Duodenal mucosa (tissue), 2 donors: ENCODE data around the gene BID.

Source experiments
- H3K27ac ChIP-seq: one replicate; pipeline ENCODE4 v1.7.0; 2013; ENCODE audit warnings: low read depth, low read length
- H3K27me3 ChIP-seq, 2 donors: one replicate each; pipeline ENCODE4 v1.7.0; 2013; ENCODE audit warnings: low read length in 2 of 2, control low read depth in 1 of 2; ENCODE audit not compliant: insufficient read depth in 2 of 2, control insufficient read depth in 1 of 2
- H3K36me3 ChIP-seq, 2 donors: one replicate each; pipeline ENCODE4 v1.7.0; 2013; ENCODE audit warnings: low read length in 2 of 2, control low read depth in 1 of 2; ENCODE audit not compliant: insufficient read depth in 2 of 2, control insufficient read depth in 1 of 2
- H3K4me1 ChIP-seq, 2 donors: one replicate each; pipeline ENCODE4 v1.7.0; 2013; ENCODE audit warnings: low read length in 2 of 2, control low read depth in 1 of 2; ENCODE audit not compliant: insufficient read depth in 2 of 2, control insufficient read depth in 1 of 2
- H3K4me3 ChIP-seq, 2 donors: one replicate each; pipeline ENCODE4 v1.7.0; 2013; ENCODE audit warnings: low read length in 2 of 2, low read depth in 1 of 2
- H3K9ac ChIP-seq, 2 donors: one replicate each; pipeline ENCODE4 v1.7.0; 2013; ENCODE audit warnings: low read length in 2 of 2, low read depth in 1 of 2
- H3K9me3 ChIP-seq, 2 donors: one replicate each; pipeline ENCODE4 v1.7.0; 2013; ENCODE audit warnings: low read length in 2 of 2, control low read depth in 1 of 2; ENCODE audit not compliant: control insufficient read depth in 1 of 2

Gene BID

GRCh38 chr22:17792299-17792698 lies 18.0 kb upstream of the BID start:
- no peak overlapping the region for H3K9ac ChIP-seq
- peaks cover under 1 to 3% of the 10 kb centered on the region in 2 donors for H3K4me1 ChIP-seq
- peaks cover 19 to 44% of the 10 kb centered on the region in 2 donors for H3K36me3 ChIP-seq
- no peaks in the 10 kb centered on the region for H3K27me3 ChIP-seq
- no peaks in the 10 kb centered on the region for H3K9me3 ChIP-seq
- H3K4me3 ChIP-seq: no peak overlapping the region
- no peak overlapping the region for H3K27ac ChIP-seq

- Histone ChIP-seq H3K4me3 (no peak overlapping the region), H3K9me3 (no peaks in the 10 kb centered on the region), H3K4me1 (peaks cover 11 to 13% of the 10 kb centered on the region in 2 donors), H3K9ac (no peak overlapping the region), H3K27ac (no peak overlapping the region), H3K27me3 (no peaks in the 10 kb centered on the region), H3K36me3 (peaks cover 19 to 40% of the 10 kb centered on the region in 2 donors)
Observed at GRCh38 chr22:17791196-17791595, 16.9 kb upstream of the BID start.

DNA sequence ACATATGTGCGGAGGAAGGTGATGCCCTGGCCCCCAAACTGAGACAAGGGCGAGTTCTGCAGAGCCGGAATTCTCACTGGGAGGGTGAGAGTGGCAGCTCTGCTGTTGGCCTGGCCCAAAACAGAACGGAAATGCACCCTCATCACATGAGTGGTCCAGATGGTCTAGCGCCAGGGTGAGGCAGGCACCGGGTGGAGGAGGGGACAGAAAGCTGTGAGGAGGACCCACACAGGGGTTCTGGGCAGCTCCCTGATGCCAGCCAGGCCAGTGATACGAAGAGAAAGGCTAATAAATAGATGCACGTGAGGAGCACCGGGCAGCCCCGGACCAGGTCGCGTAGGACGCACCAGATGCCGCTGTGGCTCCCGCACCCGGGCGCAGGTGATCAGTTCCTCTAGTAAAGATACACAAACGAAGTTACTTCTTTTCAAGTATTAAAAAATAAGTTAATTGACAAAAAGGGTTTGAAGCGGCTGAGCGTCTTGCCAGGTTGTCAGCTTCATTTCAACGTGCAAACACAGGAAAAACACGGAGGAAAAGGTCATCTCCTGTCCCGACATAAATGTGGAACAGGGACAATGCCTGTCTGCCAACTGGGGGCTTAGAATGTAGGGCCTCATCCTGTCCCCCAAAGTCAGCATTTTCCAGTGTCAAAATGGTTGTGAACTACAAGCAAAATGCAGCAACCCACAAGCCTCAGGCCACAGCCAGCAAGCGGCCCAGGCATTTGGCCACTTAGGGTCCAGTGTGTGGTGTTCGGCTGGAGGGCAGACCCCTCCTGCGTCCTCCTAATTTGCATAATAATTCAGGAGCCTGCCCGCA lies 15.3 kb upstream of the BID start:
- Histone ChIP-seq H3K9ac (no peak overlapping the region), H3K4me1 (peaks cover 11 to 13% of the 10 kb centered on the region in 2 donors), H3K27ac (no peak overlapping the region), H3K36me3 (peaks cover 19 to 40% of the 10 kb centered on the region in 2 donors), H3K9me3 (no peaks in the 10 kb centered on the region), H3K27me3 (no peaks in the 10 kb centered on the region), H3K4me3 (no peak overlapping the region)

- no peak overlapping the region for H3K27ac ChIP-seq
Observed at GRCh38 chr22:17788528-17789378, 14.5 kb upstream of the BID start.

GRCh38 chr22:17787716-17788330 lies 13.6 kb upstream of the BID start:
- Histone ChIP-seq H3K27me3 (no peaks in the 10 kb centered on the region), H3K9ac (no peak overlapping the region), H3K4me3 (no peak overlapping the region), H3K27ac (no peak overlapping the region), H3K9me3 (no peaks in the 10 kb centered on the region), H3K4me1 (peaks cover 15% of the 10 kb centered on the region in 2 donors), H3K36me3 (peaks cover 19 to 40% of the 10 kb centered on the region in 2 donors)

More at GRCh38 chr22:17788528-17789378, 14.5 kb upstream of the BID start:
- Histone ChIP-seq H3K9ac (no peak overlapping the region), H3K36me3 (peaks cover 19 to 40% of the 10 kb centered on the region in 2 donors), H3K9me3 (no peaks in the 10 kb centered on the region), H3K27me3 (no peaks in the 10 kb centered on the region), H3K4me3 (no peak overlapping the region), H3K4me1 (peaks cover 11 to 13% of the 10 kb centered on the region in 2 donors)

DNA sequence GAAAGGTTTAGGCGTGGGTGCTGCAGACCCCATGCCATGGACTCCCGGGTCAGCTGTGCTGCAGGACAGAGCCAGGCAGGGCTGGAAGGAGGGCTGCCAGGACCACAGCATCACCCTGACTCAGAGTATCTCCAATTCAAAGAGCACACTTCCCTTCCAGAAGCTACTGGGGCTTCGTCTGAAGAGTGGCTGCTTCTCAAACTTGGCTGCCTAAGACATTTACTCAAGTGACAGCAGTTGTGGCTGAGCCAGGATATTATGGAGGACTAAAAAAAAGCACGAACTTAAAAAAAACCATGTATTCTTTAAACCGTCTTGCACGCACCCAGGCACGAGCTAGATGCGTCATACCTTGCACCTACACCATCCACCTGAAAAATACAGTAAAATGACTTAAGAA lies 13.0 kb upstream of the BID start:
- Histone ChIP-seq H3K4me3 (no peak overlapping the region), H3K36me3 (peaks cover 19 to 35% of the 10 kb centered on the region in 2 donors), H3K27ac (no peak overlapping the region), H3K27me3 (no peaks in the 10 kb centered on the region), H3K9ac (peak overlapping the region in 1 of 2 donors; percentile 43), H3K4me1 (peaks cover 19 to 20% of the 10 kb centered on the region in 2 donors), H3K9me3 (no peaks in the 10 kb centered on the region)

GRCh38 chr22:17786435-17787161 lies 12.3 kb upstream of the BID start:
- Histone ChIP-seq H3K9me3 (no peaks in the 10 kb centered on the region), H3K4me1 (peaks cover 23 to 25% of the 10 kb centered on the region in 2 donors), H3K27me3 (no peaks in the 10 kb centered on the region), H3K27ac (no peak overlapping the region), H3K36me3 (peaks cover 19 to 32% of the 10 kb centered on the region in 2 donors), H3K4me3 (no peak overlapping the region), H3K9ac (peak overlapping the region in 1 of 2 donors; percentile 43)

- H3K4me3 ChIP-seq: no peak overlapping the region
- no peak overlapping the region for H3K9ac ChIP-seq
- no peak overlapping the region for H3K27ac ChIP-seq
- H3K9me3 ChIP-seq: no peaks in the 10 kb centered on the region
- H3K27me3 ChIP-seq: no peaks in the 10 kb centered on the region
- peaks cover 16 to 21% of the 10 kb centered on the region in 2 donors for H3K36me3 ChIP-seq
- H3K4me1 ChIP-seq: peaks cover 26 to 34% of the 10 kb centered on the region in 2 donors
Observed at GRCh38 chr22:17785185-17786184, 11.2 kb upstream of the BID start.

DNA sequence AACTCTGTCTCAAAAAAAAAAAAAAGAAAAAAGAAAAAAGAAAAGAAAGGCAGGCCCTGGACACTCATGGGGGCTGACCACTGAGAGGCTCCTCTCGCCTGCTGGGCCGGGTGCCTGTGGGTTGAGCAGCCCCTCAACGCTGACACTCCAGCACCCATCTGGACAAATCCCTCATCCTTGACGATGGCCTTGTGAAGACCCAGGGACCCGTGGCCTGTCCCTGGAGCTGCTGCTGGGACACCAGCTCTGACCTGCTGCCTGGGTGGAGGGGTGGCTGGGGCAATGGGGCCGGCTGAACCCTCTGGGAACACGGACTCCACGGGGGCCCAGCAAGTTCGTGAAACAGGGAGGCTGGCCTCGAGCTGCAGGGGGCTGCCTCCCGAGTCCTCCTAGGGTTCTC lies 10.5 kb upstream of the BID start:
- peaks cover 10 to 14% of the 10 kb centered on the region in 2 donors for H3K36me3 ChIP-seq
- H3K4me1 ChIP-seq: peaks cover 26 to 34% of the 10 kb centered on the region in 2 donors
- H3K4me3 ChIP-seq: no peak overlapping the region
- H3K27me3 ChIP-seq: no peaks in the 10 kb centered on the region
- H3K27ac ChIP-seq: no peak overlapping the region
- H3K9ac ChIP-seq: no peak overlapping the region
- H3K9me3 ChIP-seq: no peaks in the 10 kb centered on the region
